GM19395 (cell line): Measurements from ENCODE around the gene BTBD9.
"Not testable (repeated sequence)": the region's sequence is repeated elsewhere in the genome, so short reads cannot be mapped to it uniquely, and the experiment has no call there.

Experiments
- ATAC-seq: cut with Tn5 transposase; IDR thresholded peaks from one replicate; pipeline ENCODE4 v1.9.1; 2021; ENCODE audit warnings: mild to moderate bottlenecking, moderate library complexity; ENCODE audit not compliant: unreplicated experiment

BTBD9 gene

GRCh38 chr6:38141716-38142115 lies 498.0 kb downstream of the BTBD9 start:
- no peak for ATAC-seq

GRCh38 chr6:38141085-38141484 lies 498.6 kb downstream of the BTBD9 start:
- ATAC-seq: no peak

- ATAC-seq: no peak
Observed at GRCh38 chr6:38138374-38138773, 501.4 kb downstream of the BTBD9 start.

GRCh38 chr6:38137608-38138265 lies 502.0 kb downstream of the BTBD9 start:
- no peak for ATAC-seq

- no peak for ATAC-seq
Observed at GRCh38 chr6:38136547-38136946, 503.2 kb downstream of the BTBD9 start.

- no peak for ATAC-seq
Observed at GRCh38 chr6:38134704-38135088, 505.0 kb downstream of the BTBD9 start.

GRCh38 chr6:38133932-38134703 lies 505.6 kb downstream of the BTBD9 start:
- no peak for ATAC-seq

- no peak for ATAC-seq
Observed at GRCh38 chr6:38131527-38131965, 508.2 kb downstream of the BTBD9 start.

GRCh38 chr6:38127284-38127683 lies 512.4 kb downstream of the BTBD9 start:
- no peak for ATAC-seq

- not testable (repeated sequence) for ATAC-seq
Observed at GRCh38 chr6:38124224-38124926, 515.4 kb downstream of the BTBD9 start.

- no peak for ATAC-seq
Observed at GRCh38 chr6:38119516-38119915, 520.2 kb downstream of the BTBD9 start.

GRCh38 chr6:38118791-38119365 lies 520.9 kb downstream of the BTBD9 start:
- no peak for ATAC-seq
